ENCODE data around the gene PTPRE.

DNA sequence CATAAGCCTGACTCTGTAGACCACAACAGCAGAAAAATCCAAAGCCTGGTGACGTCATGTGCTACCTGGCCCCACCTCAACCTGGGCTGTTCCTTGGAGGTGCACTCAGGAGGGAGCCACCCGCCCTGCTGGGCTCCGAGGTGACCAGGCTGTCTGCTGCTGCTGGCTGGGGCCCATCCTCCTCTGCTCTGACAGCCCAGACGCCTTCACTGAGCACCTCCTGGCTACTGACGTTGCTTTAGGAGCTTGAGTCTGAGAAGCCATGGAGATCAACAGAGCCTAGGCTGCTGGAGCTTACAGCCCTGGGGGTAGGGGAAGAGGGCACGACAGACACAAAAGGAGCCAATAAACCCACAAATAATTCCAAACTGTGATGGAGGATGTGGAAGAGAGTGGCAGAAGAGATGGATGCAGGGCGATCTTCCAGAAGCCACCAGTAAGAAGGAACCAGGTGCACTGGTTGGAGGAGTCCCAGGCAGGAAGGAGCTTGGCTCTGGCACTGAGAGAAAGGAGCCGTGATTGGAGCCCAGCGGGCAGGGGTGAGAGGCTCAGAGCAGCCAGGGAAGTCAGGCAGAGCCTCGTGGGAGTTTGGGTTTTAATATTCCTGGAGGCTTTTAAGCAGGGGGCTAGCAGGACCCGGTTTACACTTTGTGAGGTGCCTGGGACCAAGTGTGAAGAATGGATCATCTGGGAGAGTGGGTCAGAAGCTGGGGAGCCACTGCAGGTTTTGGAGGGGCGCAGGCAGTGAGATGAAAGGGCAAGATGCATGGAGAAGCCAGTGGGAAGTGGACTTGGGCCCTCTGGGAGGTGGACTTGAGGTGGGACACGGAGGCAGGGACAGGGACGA lies 1.7 kb upstream of the PTPRE start:
- TF ChIP-seq, protein P1, sequence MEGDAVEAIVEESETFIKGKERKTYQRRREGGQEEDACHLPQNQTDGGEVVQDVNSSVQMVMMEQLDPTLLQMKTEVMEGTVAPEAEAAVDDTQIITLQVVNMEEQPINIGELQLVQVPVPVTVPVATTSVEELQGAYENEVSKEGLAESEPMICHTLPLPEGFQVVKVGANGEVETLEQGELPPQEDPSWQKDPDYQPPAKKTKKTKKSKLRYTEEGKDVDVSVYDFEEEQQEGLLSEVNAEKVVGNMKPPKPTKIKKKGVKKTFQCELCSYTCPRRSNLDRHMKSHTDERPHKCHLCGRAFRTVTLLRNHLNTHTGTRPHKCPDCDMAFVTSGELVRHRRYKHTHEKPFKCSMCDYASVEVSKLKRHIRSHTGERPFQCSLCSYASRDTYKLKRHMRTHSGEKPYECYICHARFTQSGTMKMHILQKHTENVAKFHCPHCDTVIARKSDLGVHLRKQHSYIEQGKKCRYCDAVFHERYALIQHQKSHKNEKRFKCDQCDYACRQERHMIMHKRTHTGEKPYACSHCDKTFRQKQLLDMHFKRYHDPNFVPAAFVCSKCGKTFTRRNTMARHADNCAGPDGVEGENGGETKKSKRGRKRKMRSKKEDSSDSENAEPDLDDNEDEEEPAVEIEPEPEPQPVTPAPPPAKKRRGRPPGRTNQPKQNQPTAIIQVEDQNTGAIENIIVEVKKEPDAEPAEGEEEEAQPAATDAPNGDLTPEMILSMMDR (conservative IDR thresholded peaks at IDR 0.05): no peak
- no peak for TF ChIP-seq EZH2 (IDR thresholded peaks at IDR 0.05; ENCODE audit: low read depth)
